GM19035 (cell line): ENCODE results near the gene OR1N2.
"Not testable (repeated sequence)": the region's sequence is repeated elsewhere in the genome, so short reads cannot be mapped to it uniquely, and the experiment has no call there.

Source experiments
- ATAC-seq: cut with Tn5 transposase; IDR thresholded peaks from one replicate; pipeline ENCODE4 v1.9.1; 2021; ENCODE audit not compliant: unreplicated experiment

The OR1N2 gene, protein sequence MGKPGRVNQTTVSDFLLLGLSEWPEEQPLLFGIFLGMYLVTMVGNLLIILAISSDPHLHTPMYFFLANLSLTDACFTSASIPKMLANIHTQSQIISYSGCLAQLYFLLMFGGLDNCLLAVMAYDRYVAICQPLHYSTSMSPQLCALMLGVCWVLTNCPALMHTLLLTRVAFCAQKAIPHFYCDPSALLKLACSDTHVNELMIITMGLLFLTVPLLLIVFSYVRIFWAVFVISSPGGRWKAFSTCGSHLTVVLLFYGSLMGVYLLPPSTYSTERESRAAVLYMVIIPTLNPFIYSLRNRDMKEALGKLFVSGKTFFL

DNA sequence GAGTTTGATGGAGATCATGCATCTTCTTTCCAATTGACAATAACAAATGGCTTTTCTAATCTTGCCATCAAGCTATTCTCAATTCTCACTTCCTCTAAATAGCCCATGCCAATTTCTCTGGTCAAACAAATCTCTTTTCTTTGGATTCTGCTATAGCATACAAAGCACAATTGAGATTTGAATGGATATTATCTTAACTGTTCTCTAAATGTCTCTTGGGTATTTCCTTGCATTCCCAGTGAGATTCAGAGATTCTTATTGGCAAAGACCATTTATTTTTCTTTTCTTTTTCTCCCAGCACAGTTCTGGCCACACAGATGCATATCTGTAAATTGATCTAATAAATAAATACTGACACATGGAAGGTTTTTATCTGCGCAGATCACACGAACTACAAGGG is at the start of gene OR1N2:
OR1N2 (plus strand) TSS at position 301 of the 400 bp plus-strand sequence. CDS start 100 bp downstream, outside the sequence.
- ATAC-seq: no peak

DNA sequence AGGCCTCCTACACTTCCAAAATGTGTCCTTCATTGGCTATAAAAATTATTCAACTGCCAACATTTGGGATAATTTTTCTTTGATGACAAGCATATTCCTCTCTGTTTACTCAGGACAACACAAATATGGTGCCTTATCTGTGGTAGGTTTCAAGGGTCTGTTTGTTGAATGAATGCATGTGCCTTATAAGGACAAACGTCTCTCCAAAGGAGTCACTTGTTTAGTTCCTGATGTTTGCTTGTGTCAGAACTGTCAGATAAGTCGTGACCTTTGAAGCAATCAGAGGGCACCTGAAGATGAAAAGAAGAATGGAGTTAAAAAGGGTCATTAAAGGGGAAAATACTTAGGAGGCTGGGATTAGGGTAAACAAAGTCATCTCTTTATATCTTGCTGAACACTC is 45.9 kb upstream of the OR1N2 start:
- ATAC-seq: no peak

DNA sequence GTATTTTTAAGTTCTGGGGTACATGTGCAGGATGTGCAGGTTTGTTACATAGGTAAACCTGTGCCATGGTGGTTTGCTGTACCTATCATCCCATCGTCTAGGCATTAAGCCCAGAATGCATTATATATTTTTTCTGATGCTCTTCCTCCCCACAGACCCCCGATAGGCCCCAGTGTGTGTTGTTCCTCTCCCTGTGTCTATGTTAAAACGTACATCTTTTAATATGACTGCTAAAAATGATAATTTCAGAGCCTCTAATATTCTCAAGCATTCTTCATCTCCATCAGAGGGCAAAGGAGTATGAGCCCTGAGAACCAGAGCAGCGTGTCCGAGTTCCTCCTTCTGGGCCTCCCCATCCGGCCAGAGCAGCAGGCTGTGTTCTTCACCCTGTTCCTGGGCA is 42.4 kb upstream of the OR1N2 start, which contains the start of gene OR1J2:
OR1J2 (plus strand) TSS at position 301 of the 400 bp plus-strand sequence; CDS start at position 301, 0 bp downstream.
- ATAC-seq: no peak

DNA sequence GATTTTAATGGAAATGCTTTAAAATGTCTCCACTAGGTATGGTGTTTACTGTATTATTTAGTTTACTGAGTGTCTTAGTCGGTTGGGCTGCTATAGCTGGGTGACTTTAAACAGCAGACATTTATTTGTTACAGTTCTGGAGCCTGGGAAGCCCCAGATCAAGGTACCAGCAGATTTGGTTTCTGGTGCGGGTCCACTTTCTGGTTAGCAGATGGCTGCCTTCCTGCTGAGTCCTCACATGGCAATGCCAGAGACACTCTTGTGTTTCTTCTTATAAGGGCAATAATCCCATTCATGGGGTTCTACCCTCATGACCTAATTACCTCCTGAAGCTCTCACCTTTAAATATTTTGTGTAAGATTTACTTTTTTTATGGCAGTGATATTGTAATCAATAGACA is 34.7 kb upstream of the OR1N2 start:
- no peak for ATAC-seq

DNA sequence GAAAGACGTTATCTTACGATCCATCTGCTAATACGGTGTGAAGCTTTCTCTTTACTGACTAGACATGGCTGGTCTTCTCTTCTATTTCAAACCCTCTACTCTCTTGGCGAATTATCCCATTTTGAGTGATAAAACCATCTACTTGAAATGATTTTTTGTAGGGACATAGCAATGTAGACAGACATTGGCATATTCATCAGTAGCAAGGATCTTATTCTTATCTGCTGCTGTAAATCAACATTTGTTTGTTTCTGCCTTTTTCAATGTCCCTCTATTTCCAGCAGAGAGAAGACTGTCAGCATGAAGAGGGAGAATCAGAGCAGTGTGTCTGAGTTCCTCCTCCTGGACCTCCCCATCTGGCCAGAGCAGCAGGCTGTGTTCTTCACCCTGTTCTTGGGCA is 34.1 kb upstream of the OR1N2 start, which contains the start of gene OR1J4:
OR1J4 (plus strand) TSS at position 301 of the 400 bp plus-strand sequence; CDS start at position 301, 0 bp downstream.
- no peak for ATAC-seq

DNA sequence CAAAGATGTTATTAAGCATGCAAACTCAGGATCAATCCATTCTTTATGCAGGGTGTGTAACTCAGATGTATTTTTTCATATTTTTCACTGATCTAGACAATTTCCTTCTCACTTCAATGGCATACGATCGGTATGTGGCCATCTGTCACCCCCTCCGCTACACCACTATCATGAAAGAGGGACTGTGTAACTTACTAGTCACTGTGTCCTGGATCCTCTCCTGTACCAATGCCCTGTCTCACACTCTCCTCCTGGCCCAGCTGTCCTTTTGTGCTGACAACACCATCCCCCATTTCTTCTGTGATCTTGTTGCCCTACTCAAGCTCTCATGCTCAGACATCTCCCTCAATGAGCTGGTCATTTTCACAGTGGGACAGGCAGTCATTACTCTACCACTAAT is 33.5 kb upstream of the OR1N2 start:
- ATAC-seq: no peak

DNA sequence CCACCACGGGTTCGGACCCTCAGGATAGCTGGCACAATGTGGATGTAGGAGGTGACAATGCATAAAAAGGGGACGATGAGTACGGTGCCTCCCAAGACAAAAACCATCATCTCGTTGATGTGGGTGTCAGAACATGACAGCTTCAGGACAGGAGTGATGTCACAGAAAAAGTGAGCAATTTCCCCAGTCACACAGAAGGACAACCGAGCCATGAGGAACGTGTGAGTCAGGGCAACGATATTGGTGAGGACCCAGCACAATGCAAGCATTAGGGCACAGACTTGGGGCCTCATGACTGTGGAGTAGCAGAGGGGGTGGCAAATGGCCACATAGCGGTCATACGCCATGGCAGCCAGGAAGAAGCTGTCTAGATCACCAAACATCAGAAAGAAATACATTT is 26.3 kb upstream of the OR1N2 start:
- ATAC-seq: no peak

DNA sequence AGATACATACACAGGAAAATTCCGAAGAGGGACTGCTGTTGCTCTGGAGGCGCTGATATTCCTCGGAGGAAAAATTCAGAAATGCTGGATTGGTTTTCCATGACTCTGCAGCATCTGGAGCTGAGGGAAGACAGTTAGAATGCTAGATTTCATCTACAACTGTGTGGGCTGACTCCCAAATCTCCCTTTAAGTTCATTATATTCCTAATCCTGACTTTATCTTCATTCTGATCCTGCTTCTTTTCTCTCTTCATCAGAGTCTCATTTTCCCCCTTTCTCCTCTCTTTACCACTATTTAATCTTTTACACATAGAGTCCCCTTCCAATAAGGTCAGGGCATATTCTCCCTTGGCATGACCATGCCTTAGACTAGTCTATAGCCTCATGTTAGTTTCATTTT is 25.7 kb upstream of the OR1N2 start, which contains the start of gene OR1N1:
OR1N1 (minus strand) TSS at position 101 of the 400 bp plus-strand sequence; CDS start at position 101, 0 bp downstream.
- no peak for ATAC-seq

DNA sequence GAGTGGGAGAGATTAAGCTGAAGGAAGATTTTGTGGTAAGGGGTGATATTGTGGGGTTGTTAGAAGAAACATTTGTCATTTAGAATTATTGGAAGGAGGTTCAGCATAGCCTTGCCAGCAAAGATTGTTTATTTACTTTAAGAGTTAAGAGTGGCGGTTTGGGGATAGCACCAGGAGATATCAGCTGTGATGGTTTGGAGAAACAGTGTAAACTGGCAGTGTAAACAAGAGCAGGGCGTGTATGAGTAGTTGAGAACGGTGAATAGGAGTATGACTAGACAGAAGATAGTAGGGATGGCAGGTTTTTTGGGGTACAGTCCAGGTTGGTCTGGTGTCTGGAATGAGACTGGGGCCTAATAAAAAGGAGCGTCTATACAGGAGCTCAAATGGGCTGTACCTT is 21.8 kb upstream of the OR1N2 start:
- ATAC-seq: not testable (repeated sequence)

DNA sequence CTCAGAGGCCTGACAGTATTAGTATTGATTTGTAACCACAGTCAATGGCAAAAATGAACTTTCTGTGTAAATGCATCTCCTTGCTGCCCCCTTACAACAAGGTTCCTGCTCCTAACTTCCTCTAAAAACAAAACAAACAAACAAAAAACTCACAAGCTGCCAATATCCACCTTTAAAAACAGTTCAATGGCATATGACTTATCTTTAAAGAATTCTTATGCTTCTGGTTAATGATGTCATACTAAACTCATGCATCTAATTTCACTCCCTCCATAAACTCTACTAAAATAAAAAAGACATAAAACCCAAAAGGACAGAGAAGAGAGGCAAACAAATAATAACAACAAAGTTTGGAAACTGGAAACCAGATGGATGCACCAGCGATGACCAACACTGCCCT is 16.8 kb upstream of the OR1N2 start:
- ATAC-seq: no peak

DNA sequence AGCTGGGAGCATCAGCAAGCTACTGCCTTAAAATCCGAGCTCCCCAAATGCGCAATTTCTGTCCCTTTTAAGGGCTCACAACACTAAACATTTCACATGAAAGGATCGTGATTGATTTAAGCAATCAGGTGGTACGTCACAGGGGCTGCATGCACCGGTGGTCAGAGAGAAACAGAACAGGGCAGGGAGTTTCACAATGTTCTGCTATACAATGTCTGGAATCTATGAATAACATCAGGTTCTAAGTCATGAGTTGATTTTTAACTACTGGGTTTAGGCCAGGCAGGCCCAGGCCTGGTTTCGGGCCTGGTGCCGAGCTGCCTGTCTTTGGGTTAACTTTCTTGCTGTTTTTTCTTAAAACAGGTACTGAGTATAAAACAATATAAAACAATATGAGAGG is 15.8 kb upstream of the OR1N2 start:
- not testable (repeated sequence) for ATAC-seq

DNA sequence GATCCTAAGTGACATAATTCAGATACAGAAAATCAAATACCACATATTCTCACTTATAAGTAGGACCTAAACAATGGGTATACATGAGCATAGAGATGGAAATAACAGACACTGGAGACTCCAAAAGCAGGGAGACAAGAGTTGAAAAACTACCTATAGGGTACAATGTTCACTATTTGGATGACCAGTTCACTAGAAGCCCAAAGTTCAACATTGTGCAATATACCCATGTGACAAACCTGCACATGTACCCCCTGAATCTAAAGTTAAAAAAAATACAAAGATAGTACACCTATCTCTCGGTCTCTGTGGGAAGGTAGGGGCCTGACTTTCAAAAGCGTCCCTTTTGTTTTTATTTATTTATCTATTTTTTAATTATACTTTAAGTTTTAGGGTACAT is 14.2 kb upstream of the OR1N2 start:
- ATAC-seq: no peak

DNA sequence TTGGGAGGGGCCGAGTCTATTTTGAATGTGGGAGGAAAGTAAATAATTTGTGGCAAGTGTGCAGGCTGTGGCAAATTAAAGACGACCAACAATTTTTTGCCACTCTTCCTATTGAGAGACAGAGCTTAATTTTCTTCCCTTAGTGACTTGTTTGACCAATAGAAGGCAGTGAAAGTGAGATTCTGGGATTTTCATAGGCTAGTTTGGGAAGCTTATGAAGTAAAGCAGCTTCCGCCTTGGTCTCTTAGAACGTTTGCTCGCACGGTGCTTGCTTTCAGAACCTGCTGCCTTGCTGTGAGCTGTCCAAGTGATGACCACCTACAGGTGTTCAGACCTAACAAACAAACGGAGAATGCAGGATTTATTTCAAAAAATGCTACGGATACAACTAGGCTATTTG is 6.7 kb upstream of the OR1N2 start:
- ATAC-seq: no peak

DNA sequence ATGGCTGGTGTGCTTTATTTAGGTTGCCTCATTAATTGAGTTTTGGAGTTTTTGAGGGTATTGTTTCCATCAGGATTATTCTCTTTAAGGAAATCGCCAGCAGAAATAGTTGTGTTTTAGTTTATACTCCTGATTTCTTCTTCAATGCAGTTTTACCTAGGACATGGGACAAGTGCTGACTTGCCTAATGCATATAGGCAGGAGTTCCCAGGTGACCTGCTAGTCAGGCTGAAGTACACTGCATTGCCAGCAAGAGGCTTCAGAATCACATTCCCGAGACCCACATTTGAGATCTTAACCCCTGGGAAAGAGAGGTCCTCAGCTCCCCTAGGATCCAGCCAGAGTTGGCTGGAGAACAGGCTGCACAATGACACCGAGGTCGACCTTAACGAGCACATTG is 1.5 kb upstream of the OR1N2 start:
- no peak for ATAC-seq

DNA sequence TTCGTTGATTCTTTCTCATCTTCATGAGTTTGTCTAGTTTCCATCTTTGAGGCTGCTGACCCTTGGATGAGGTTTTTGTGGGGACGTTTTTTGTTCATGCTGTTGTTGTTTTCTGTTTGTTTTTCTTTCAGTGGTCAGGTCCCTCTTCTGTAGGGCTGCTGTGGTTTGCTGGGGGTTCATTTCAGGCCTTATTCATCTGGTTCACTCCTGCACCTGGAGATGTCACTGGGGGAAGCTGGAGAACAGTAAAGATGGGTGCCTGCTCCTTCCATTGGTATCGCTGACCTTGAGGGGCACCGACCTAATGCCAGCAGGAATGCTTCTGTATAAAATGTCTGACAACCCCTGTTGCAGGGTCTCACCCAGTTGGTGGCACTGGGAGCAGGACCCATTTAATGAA is 8.5 kb downstream of the OR1N2 start:
- ATAC-seq: no peak

DNA sequence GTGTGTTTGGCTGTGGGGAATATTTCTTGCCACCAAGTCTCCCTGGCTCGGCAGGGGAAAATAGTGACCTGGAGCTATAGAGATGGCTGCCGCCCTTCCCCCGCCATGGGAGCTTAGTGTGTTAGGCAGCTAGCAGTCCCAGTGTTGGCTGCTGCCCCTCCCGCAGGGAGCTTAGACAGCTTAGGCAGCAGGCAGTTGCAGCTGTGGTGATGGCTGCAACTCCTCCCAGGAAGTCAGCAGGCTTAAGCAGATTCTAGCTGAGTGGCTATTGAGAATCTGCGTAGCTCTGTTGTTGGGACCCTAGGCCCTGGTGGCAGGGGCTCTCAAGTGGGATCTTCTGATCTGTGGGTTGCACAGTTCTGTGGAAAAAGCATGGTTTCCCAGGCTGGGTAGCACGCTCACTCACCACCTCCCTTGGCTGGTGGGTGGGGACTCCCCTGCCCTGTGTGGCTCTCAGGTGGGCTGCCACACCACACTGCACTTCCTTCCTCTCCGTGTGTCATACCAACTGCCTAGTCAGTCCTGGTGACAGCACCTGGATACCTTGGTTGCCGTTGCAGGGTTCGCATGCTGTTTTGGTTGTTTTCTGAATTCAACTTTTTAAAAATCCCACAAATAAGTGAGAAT is 9.3 kb downstream of the OR1N2 start:
- no peak for ATAC-seq

DNA sequence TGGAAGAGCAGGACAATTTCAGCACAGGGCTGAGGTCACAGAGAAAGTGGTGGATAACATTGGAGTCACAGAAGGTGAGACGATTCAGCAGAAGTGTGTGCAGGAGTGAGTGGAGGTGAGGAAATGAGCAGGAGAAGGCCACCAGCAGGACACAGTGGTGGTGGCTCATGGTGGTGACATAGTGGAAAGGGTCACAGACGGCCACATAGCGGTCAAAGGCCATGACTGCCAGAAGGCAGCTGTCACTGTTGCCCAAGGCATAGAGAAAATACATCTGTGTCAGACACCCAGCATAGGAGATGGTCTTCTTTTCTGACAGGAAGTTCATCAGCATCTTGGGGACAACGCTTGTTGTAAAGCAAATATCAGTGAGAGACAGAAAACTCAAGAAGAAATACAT is 15.0 kb downstream of the OR1N2 start:
- no peak for ATAC-seq

DNA sequence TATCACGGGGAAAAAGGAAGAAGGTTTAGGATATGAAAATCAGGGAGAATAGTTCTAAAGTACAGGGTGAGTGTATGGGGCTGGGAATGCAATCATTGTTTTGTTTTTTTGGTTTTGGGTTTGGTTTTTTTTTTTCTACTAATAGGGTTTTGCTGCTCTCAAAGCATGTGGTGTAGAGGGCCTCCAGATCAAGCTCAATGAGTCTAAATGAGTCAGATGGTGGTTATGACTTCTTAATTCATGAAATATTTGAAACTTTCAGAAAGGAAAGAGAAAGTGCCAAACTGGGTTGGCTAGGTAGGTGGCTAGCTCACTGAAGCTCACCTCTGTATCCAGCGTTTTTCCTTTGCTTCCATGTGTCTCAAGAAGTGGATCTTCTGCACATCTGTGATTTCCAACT is 19.5 kb downstream of the OR1N2 start:
- ATAC-seq: no peak

DNA sequence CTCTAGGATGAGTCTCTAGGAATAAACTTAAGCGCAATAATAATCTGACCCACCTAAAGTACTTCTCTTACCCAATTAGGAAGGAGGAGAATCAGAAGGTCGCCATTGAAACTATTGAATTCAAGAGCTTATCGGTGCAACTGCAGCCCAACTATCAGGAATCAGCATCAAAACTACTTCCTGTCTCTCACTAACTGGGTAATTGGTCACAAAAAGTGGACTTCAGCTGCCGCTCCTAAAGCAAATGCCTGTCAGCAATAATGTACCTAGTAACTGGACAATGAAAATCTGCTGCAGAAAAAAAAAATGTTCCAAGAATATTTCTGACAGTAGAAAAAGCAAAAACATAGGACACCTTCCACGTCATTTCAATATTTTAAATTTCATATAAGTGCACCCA is 27.0 kb downstream of the OR1N2 start:
- no peak for ATAC-seq

DNA sequence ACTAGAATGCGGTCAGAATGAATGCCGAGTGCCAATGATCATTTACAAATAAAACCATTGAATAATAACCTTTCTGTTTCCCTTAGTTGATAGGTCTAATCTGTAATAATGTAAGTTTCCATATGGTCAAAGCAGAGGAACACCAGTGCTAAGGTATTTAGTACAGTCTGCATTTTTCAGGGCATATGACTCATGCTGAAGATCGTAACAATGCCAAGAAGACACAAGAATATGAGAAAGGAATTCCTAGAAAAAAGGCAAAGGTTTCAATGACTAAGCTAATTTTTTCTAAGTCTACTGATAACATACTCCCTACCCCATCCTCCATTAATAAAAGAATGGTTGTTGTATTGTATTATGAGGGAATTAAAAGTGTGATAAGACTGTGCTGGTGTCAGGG is 27.4 kb downstream of the OR1N2 start:
- no peak for ATAC-seq

DNA sequence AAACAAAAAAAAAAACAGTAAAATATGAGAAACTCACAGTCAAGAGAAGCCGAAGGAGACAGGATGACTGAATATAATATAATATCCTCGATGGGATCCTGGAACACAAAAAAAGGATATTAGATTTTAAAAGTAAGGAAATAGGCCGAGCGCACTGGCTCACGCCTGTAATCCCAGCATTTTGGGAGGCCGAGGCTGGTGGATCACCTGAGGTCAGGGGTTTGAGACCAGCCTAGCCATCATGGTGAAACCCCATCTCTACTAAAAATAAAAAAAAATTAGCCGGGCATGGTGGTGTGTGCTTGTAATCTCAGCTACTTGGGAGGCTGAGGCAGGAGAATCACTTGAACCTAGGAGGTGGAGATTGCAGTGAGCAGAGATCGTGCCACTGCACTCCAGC is 30.4 kb downstream of the OR1N2 start, which contains the start of gene OR1L8:
OR1L8 (minus strand) TSS at position 101 of the 400 bp plus-strand sequence. CDS start 14,907 bp downstream, outside the sequence.
- not testable (repeated sequence) for ATAC-seq
